ENCODE measurements around the gene KLF12. TPM values are rescaled to one million over a fixed set of nuclear protein-coding genes. Genes with fewer than 3 reads are reported as not detected.

The KLF12 gene
- polyA plus RNA-seq, 2 of the 4 experiments (the other 2 are of a cell fraction) = 1.6 to 6.0 TPM

- H3K9me3 ChIP-seq = no peaks in the 10 kb centered on the region
- WGBS (ENCODE audit: missing lambda C conversion rate) = 52% methylated on average over 1 of the region's 1 CpG
- no peak overlapping the region for H3K4me3 ChIP-seq
- no peak for DNase-seq (ENCODE audit: low read depth in 1 of 2, low spot score in 1 of 2)
- H3K4me1 ChIP-seq = no peaks in the 10 kb centered on the region
- TF ChIP-seq KDM5A (IDR thresholded peaks at IDR 0.05) (no peak), JUNB (IDR thresholded peaks at IDR 0.05) (no peak), RCOR1 (IDR thresholded peaks at IDR 0.05; ENCODE audit: low read depth, low read length) (no peak), HEYL (CRISPR knock-in tag; IDR thresholded peaks at IDR 0.05) (no peak), GATA3 (IDR thresholded peaks at IDR 0.05; ENCODE audit: borderline replicate concordance) (no peak), CTCF (IDR thresholded peaks at IDR 0.05) (no peak), TFCP2L1 (CRISPR knock-in tag; IDR thresholded peaks at IDR 0.05) (no peak), MAZ (IDR thresholded peaks at IDR 0.05; ENCODE audit: borderline replicate concordance, low read depth, low read length) (no peak), ZC3H11A (IDR thresholded peaks at IDR 0.05) (no peak), EHF (CRISPR knock-in tag; IDR thresholded peaks at IDR 0.05) (no peak), CEBPB (IDR thresholded peaks at IDR 0.05) (no peak), SREBF2 (IDR thresholded peaks at IDR 0.05) (no peak), SMC3 (IDR thresholded peaks at IDR 0.05) (no peak), RAD21 (conservative IDR thresholded peaks at IDR 0.05 in 1 of 2, IDR thresholded peaks at IDR 0.05 in 1 of 2) (no peak), RNF2 (IDR thresholded peaks at IDR 0.05; ENCODE audit: borderline replicate concordance, low read depth) (no peak), HOXA7 (CRISPR knock-in tag; IDR thresholded peaks at IDR 0.05) (no peak)
- no peak overlapping the region for H3K4me2 ChIP-seq
- CTCF ChIA-PET = no interaction called here
- POLR2A ChIA-PET = no interaction called here
- H3K27ac ChIP-seq = no peak overlapping the region
- no peak for ATAC-seq
- FAIRE-seq = no peak
These were observed 8.1 kb upstream of the KLF12 start for GRCh38 chr13:74142257-74142656.

GRCh38 chr13:74138241-74138640, 4.0 kb upstream of the KLF12 start:
- no peak for DNase-seq (ENCODE audit: low read depth in 1 of 2, low spot score in 1 of 2)
- POLR2A ChIA-PET = no interaction called here

More at GRCh38 chr13:74138241-74138640, 4.0 kb upstream of the KLF12 start:
- Histone ChIP-seq H3K27ac (no peak overlapping the region), H3K4me3 (no peak overlapping the region), H3K9me3 (no peaks in the 10 kb centered on the region), H3K4me1 (0 out of 3 replicates have a peak, but pooled peaks cover 6% of the 10 kb centered on the region), H3K4me2 (no peak overlapping the region)
- WGBS (ENCODE audit: missing lambda C conversion rate) = 95% methylated on average over 3 of the region's 3 CpGs
- no peak for TF ChIP-seq HES2 (IDR thresholded peaks at IDR 0.05)
- no peak for TF ChIP-seq EHF (CRISPR knock-in tag; IDR thresholded peaks at IDR 0.05)
- TF ChIP-seq ELK1 (IDR thresholded peaks at IDR 0.05; ENCODE audit: low read depth, low read length) = no peak
- TF ChIP-seq FOSL2 (IDR thresholded peaks at IDR 0.05) = no peak
- no peak for TF ChIP-seq FOSL2 (CRISPR knock-in tag; IDR thresholded peaks at IDR 0.05)
- no peak for TF ChIP-seq ZFP36 (IDR thresholded peaks at IDR 0.05; ENCODE audit: borderline replicate concordance, partially characterized antibody)
- no peak for TF ChIP-seq HDAC2 (IDR thresholded peaks at IDR 0.05)
- no peak for TF ChIP-seq ZC3H11A (IDR thresholded peaks at IDR 0.05)
- TF ChIP-seq E2F6 (IDR thresholded peaks at IDR 0.05; ENCODE audit: borderline replicate concordance, low read depth) = no peak
- no peak for TF ChIP-seq BHLHE40 (IDR thresholded peaks at IDR 0.05; ENCODE audit: low read depth, low read length)
- TF ChIP-seq CBX8 (IDR thresholded peaks at IDR 0.05) = no peak
- no peak for TF ChIP-seq MYC (IDR thresholded peaks at IDR 0.05; ENCODE audit: borderline replicate concordance, low read length)
- no peak for TF ChIP-seq POLR2AphosphoS2 (conservative IDR thresholded peaks at IDR 0.05; ENCODE audit: low read length)
- TF ChIP-seq SMC3 (IDR thresholded peaks at IDR 0.05) = no peak
- TF ChIP-seq NPAS2 (CRISPR knock-in tag; IDR thresholded peaks at IDR 0.05; ENCODE audit: borderline replicate concordance) = no peak
- no peak for TF ChIP-seq USF2 (IDR thresholded peaks at IDR 0.05)
- no peak for TF ChIP-seq RAD21 (conservative IDR thresholded peaks at IDR 0.05 in 1 of 2, IDR thresholded peaks at IDR 0.05 in 1 of 2)
- no peak for TF ChIP-seq REST (IDR thresholded peaks at IDR 0.05)
- TF ChIP-seq ZNF302 (CRISPR knock-in tag; IDR thresholded peaks at IDR 0.05) = no peak
- FAIRE-seq (no peak), ATAC-seq (no peak)
- CTCF ChIA-PET = interaction anchor here (1.1 to 1.4 kb wide), 2 partner anchors 25 to 148 kb away, joined by 3 read pairs; no protein-coding TSS in a partner anchor

Measured in A549 (cell line).